ENCODE data around the gene ZSCAN18.

ZSCAN18 gene

DNA sequence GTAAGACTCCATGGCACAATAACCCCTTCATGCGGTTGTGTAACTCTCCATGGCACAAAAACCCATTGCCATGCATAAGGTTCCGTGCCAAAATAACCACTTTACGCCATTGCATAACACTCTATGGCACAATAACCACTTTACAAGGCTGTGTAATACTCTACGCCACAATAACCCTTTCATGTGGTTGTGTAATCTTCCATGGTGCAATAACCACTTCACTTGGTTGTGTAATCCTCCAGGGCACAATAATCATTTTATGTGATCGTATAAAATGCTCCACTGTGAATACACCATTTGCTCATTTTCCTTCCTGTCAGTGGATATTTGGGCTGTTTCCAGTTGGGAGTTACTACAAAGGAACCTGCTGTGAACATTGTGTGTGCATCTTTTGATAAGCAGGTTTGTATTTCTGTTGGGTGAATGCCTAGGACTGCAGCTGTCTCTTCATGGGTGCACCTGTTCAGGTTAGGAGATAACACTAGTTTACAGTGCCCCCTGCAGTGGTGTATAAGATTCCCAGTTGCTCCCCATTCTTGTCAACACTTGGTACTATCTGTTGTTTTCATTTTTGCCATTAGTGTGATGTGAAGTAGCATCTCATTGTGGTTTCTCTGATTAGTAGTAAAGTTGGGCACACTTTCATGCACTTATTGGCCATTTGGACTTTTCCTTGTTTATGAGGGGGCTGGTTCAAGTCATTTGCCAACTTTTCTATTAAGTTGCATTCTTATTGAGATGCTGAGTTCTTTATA, 21.1 kb upstream of the ZSCAN18 start:
- Histone ChIP-seq H3K4me3 (replicated peaks; ENCODE audit: insufficient read depth, low read length) (no peak overlapping the region), H3K27me3 (ENCODE audit: insufficient read depth, poor library complexity, severe bottlenecking) (no peaks in the 10 kb centered on the region), H3K27ac (replicated peaks) (no peak overlapping the region)
- peak in 1 of 2 experiments; percentile 2 for DNase-seq (ENCODE audit: low read depth in 1 of 2, low spot score in 1 of 2)
- no peak for TF ChIP-seq POLR2AphosphoS5 (IDR thresholded peaks at IDR 0.05; ENCODE audit: low read depth)
- TF ChIP-seq CTCF (IDR thresholded peaks at IDR 0.05; ENCODE audit: insufficient read depth, low read length), result no peak
- TF ChIP-seq SPI1 (IDR thresholded peaks at IDR 0.05; ENCODE audit: borderline replicate concordance, low read depth), result no peak
- no peak for TF ChIP-seq GABPA (IDR thresholded peaks at IDR 0.05; ENCODE audit: low read depth)
- no peak for TF ChIP-seq REST (IDR thresholded peaks at IDR 0.05; ENCODE audit: insufficient replicate concordance, low read depth)

DNA sequence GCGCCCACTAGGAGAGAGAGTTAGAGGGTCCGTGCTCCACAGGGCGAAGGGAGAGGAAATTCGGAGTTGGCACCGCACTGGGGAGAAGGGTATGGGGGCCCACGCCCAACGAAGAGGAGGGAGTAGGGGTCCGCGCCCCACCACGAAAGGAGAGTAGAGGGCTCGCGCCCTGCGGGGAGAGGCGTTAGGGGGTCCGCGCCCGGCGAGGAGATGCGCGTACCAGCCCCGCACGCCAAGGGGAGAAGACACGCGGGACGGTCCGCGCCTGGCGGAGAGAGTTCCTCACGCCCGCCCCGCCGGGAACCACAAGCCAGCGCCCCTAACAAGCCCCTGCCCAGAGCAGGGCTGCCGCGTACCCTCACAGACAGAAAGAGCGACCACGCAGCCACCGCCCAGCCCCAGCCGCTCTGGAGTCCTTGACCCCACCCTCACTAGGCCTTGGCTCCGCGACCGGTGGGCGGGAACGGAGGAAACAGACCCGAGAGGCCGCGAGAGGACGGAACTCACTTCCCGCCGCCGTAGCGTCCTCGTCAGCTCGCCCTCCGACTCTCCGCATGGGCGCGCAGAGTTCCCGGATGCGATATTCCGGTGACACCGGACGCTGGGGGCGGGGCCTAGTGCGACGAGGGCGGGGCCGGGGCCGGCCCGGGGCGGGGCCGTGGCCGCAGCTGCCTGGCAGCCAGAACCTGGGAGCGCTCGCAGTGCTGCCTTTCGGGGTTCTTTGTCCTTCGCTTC, 20.0 kb upstream of the ZSCAN18 start:
- Histone ChIP-seq H3K4me3 (replicated peaks; ENCODE audit: insufficient read depth, low read length) (no peak overlapping the region), H3K27me3 (ENCODE audit: insufficient read depth, poor library complexity, severe bottlenecking) (no peaks in the 10 kb centered on the region), H3K27ac (replicated peaks) (no peak overlapping the region)
- DNase-seq (ENCODE audit: low read depth in 1 of 2, low spot score in 1 of 2), result no peak
- TF ChIP-seq CTCF (IDR thresholded peaks at IDR 0.05; ENCODE audit: insufficient read depth, low read length), result no peak
- TF ChIP-seq REST (IDR thresholded peaks at IDR 0.05; ENCODE audit: insufficient replicate concordance, low read depth), result no peak
- no peak for TF ChIP-seq GABPA (IDR thresholded peaks at IDR 0.05; ENCODE audit: low read depth)
- no peak for TF ChIP-seq SPI1 (IDR thresholded peaks at IDR 0.05; ENCODE audit: borderline replicate concordance, low read depth)
- TF ChIP-seq POLR2AphosphoS5 (IDR thresholded peaks at IDR 0.05; ENCODE audit: low read depth), result no peak

- H3K27me3 ChIP-seq (ENCODE audit: insufficient read depth, poor library complexity, severe bottlenecking), result no peaks in the 10 kb centered on the region
- DNase-seq (ENCODE audit: low read depth in 1 of 2, low spot score in 1 of 2), result no peak
- TF ChIP-seq GABPA (IDR thresholded peaks at IDR 0.05; ENCODE audit: low read depth) (no peak), REST (IDR thresholded peaks at IDR 0.05; ENCODE audit: insufficient replicate concordance, low read depth) (no peak), POLR2AphosphoS5 (IDR thresholded peaks at IDR 0.05; ENCODE audit: low read depth) (no peak), CTCF (IDR thresholded peaks at IDR 0.05; ENCODE audit: insufficient read depth, low read length) (no peak), SPI1 (IDR thresholded peaks at IDR 0.05; ENCODE audit: borderline replicate concordance, low read depth) (no peak)
- H3K27ac ChIP-seq (replicated peaks), result no peak overlapping the region
- H3K4me3 ChIP-seq (replicated peaks; ENCODE audit: insufficient read depth, low read length), result no peak overlapping the region
These were observed 10.5 kb upstream of the ZSCAN18 start for GRCh38 chr19:58108546-58108817.
